ENCODE measurements around the gene MBNL1.

DNA sequence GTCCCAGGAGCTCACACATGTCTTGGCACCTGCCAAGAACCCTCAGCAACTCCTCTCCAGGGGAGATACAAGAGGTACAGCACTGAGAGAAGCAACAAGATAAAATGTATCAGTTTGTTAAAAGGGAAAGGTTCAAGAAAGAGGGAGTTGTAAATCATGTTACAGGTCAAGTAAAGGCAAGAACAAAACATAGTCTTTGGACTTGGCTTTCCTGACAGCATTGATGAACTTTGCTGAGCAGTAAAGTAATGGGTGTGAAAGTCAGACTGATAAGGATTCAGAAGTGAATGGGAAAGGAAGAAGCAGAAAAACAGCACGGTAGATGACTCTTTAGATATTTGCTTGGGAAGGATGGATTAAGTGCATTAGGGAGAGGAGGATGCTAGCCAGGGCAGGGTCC, 27.1 kb downstream of the MBNL1 start:
- TF ChIP-seq FOXM1 (IDR thresholded peaks at IDR 0.05; ENCODE audit: borderline replicate concordance) (no peak), SP1 (IDR thresholded peaks at IDR 0.05) (no peak), TARDBP (IDR thresholded peaks at IDR 0.05) (no peak), HDGF (IDR thresholded peaks at IDR 0.05; ENCODE audit: borderline replicate concordance) (no peak), ELF4 (IDR thresholded peaks at IDR 0.05) (no peak), SUZ12 (IDR thresholded peaks at IDR 0.05) (no peak), L3MBTL2 (conservative IDR thresholded peaks at IDR 0.05) (no peak), NFRKB (IDR thresholded peaks at IDR 0.05) (no peak), ARNT (IDR thresholded peaks at IDR 0.05) (no peak), FOXA1 (IDR thresholded peaks at IDR 0.05) (no peak)

All from HEK293T (cell line).